DOHH2 (cell line): ENCODE measurements around the gene DFFA.

Experiments used
- EZH2phosphoT487 ChIP-seq: fragments of 200-600 bp; sonication (generic); IDR thresholded peaks from 2 replicates; pipeline ENCODE4 v1.6.1; 2017; ENCODE audit warnings: borderline replicate concordance, mild to moderate bottlenecking, antibody characterized with exemption, low read length, moderate library complexity, mixed read lengths
- TF ChIP-seq, protein P1 (sequence below): fragments of 200-600 bp; sonication (generic); IDR thresholded peaks from one replicate; pipeline ENCODE4 v1.5.1; 2014; ENCODE audit warnings: antibody characterized with exemption, mild to moderate bottlenecking, low read depth, low read length; ENCODE audit not compliant: poor library complexity, severe bottlenecking

DNA sequence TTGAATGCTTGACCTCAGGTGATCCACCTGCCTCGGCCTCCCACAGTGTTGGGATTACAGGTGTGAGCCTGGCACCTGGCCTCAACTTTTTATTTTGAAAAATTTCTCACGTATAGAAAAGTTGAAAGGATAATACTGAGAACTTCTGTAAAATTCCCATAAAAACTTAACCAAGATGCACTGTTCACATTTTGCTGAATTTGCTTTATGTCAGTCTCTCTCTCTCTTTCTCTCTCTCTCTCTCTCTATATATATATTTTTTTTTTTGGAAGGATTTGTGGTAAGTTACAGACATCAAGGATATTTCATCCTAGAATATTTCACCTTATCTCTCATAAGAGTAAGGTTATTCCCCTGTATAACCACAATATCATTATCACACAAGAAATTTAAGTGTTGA is 8.3 kb upstream of the DFFA start:
- TF ChIP-seq, protein P1, sequence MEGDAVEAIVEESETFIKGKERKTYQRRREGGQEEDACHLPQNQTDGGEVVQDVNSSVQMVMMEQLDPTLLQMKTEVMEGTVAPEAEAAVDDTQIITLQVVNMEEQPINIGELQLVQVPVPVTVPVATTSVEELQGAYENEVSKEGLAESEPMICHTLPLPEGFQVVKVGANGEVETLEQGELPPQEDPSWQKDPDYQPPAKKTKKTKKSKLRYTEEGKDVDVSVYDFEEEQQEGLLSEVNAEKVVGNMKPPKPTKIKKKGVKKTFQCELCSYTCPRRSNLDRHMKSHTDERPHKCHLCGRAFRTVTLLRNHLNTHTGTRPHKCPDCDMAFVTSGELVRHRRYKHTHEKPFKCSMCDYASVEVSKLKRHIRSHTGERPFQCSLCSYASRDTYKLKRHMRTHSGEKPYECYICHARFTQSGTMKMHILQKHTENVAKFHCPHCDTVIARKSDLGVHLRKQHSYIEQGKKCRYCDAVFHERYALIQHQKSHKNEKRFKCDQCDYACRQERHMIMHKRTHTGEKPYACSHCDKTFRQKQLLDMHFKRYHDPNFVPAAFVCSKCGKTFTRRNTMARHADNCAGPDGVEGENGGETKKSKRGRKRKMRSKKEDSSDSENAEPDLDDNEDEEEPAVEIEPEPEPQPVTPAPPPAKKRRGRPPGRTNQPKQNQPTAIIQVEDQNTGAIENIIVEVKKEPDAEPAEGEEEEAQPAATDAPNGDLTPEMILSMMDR = no peak
- TF ChIP-seq EZH2phosphoT487 = no peak
